Measurements from ENCODE around the gene ADORA2A. TPM values are rescaled to one million over a fixed set of nuclear protein-coding genes. Genes with fewer than 3 reads are reported as not detected.

The ADORA2A gene
- polyA plus RNA-seq (2013, experiment 1 of 4), result 2.1 TPM
- polyA plus RNA-seq (2013, experiment 2 of 4), result 2.7 TPM
- 2.4 TPM for polyA plus RNA-seq (2013, experiment 3 of 4)
- 2.1 TPM for polyA plus RNA-seq (2013, experiment 4 of 4)

- Histone ChIP-seq H3K4me3 (ENCODE audit: insufficient read depth, low read depth, low read length) (no peak within 1 kb of the TSS), H3K27me3 (ENCODE audit: control insufficient read depth, insufficient read depth, low read length, poor library complexity, severe bottlenecking) (peaks cover 35% of the 10 kb centered on the region), H3K27ac (ENCODE audit: insufficient read depth, low read depth, low read length, poor library complexity, severe bottlenecking) (no peak within 1 kb of the TSS), H3K9me3 (ENCODE audit: control insufficient read depth, low read length) (no peaks in the 10 kb centered on the region), H3K4me1 (ENCODE audit: control insufficient read depth, insufficient read depth, low read length) (peaks cover 20% of the 10 kb centered on the region), H3K36me3 (ENCODE audit: control insufficient read depth, insufficient read depth, low read length) (no peaks in the 10 kb centered on the region)
- 91 to 93% methylated on average over 22 of the region's 22 CpGs for WGBS, 2 experiments
Observed at GRCh38 chr22:24427500-24428164, at the start of gene ADORA2A. Gene ADORA2A (plus strand): TSS chr22:24427599. CDS start chr22:24433405, 5,806 bp downstream.

GRCh38 chr22:24379536-24379935, 47.9 kb upstream of the ADORA2A start:
- no peak overlapping the region for H3K4me3 ChIP-seq (ENCODE audit: insufficient read depth, low read depth, low read length)
- H3K27ac ChIP-seq (ENCODE audit: insufficient read depth, low read depth, low read length, poor library complexity, severe bottlenecking), result no peak overlapping the region
- H3K9me3 ChIP-seq (ENCODE audit: control insufficient read depth, low read length), result no peaks in the 10 kb centered on the region
- WGBS, 2 experiments, result 93 to 98% methylated on average over 2 of the region's 2 CpGs
- no peaks in the 10 kb centered on the region for H3K4me1 ChIP-seq (ENCODE audit: control insufficient read depth, insufficient read depth, low read length)
- no peaks in the 10 kb centered on the region for H3K27me3 ChIP-seq (ENCODE audit: control insufficient read depth, insufficient read depth, low read length, poor library complexity, severe bottlenecking)
- H3K36me3 ChIP-seq (ENCODE audit: control insufficient read depth, insufficient read depth, low read length), result peaks cover 15% of the 10 kb centered on the region

GRCh38 chr22:24380220-24380904, 47.0 kb upstream of the ADORA2A start:
- WGBS, 2 experiments, result 93 to 96% methylated on average over 7 of the region's 7 CpGs
- Histone ChIP-seq H3K27ac (ENCODE audit: insufficient read depth, low read depth, low read length, poor library complexity, severe bottlenecking) (no peak overlapping the region), H3K4me3 (ENCODE audit: insufficient read depth, low read depth, low read length) (no peak overlapping the region), H3K9me3 (ENCODE audit: control insufficient read depth, low read length) (no peaks in the 10 kb centered on the region), H3K27me3 (ENCODE audit: control insufficient read depth, insufficient read depth, low read length, poor library complexity, severe bottlenecking) (no peaks in the 10 kb centered on the region), H3K36me3 (ENCODE audit: control insufficient read depth, insufficient read depth, low read length) (peaks cover 12% of the 10 kb centered on the region), H3K4me1 (ENCODE audit: control insufficient read depth, insufficient read depth, low read length) (no peaks in the 10 kb centered on the region)

GRCh38 chr22:24380905-24381230, 46.5 kb upstream of the ADORA2A start:
- no peak overlapping the region for H3K4me3 ChIP-seq (ENCODE audit: insufficient read depth, low read depth, low read length)
- H3K27ac ChIP-seq (ENCODE audit: insufficient read depth, low read depth, low read length, poor library complexity, severe bottlenecking), result no peak overlapping the region
- no peaks in the 10 kb centered on the region for H3K4me1 ChIP-seq (ENCODE audit: control insufficient read depth, insufficient read depth, low read length)
- 88 to 100% methylated on average over 1 of the region's 1 CpG for WGBS, 2 experiments
- no peaks in the 10 kb centered on the region for H3K9me3 ChIP-seq (ENCODE audit: control insufficient read depth, low read length)
- peaks cover 7% of the 10 kb centered on the region for H3K36me3 ChIP-seq (ENCODE audit: control insufficient read depth, insufficient read depth, low read length)
- no peaks in the 10 kb centered on the region for H3K27me3 ChIP-seq (ENCODE audit: control insufficient read depth, insufficient read depth, low read length, poor library complexity, severe bottlenecking)

GRCh38 chr22:24383061-24383460, 44.3 kb upstream of the ADORA2A start:
- Histone ChIP-seq H3K9me3 (ENCODE audit: control insufficient read depth, low read length) (no peaks in the 10 kb centered on the region), H3K36me3 (ENCODE audit: control insufficient read depth, insufficient read depth, low read length) (peaks cover 4% of the 10 kb centered on the region), H3K4me1 (ENCODE audit: control insufficient read depth, insufficient read depth, low read length) (no peaks in the 10 kb centered on the region), H3K27ac (ENCODE audit: insufficient read depth, low read depth, low read length, poor library complexity, severe bottlenecking) (no peak overlapping the region), H3K4me3 (ENCODE audit: insufficient read depth, low read depth, low read length) (no peak overlapping the region), H3K27me3 (ENCODE audit: control insufficient read depth, insufficient read depth, low read length, poor library complexity, severe bottlenecking) (no peaks in the 10 kb centered on the region)
- 94 to 95% methylated on average over 2 of the region's 2 CpGs for whole genome bisulfite sequencing, 2 experiments

GRCh38 chr22:24384131-24384530, 43.3 kb upstream of the ADORA2A start:
- Histone ChIP-seq H3K36me3 (ENCODE audit: control insufficient read depth, insufficient read depth, low read length) (no peaks in the 10 kb centered on the region), H3K9me3 (ENCODE audit: control insufficient read depth, low read length) (no peaks in the 10 kb centered on the region), H3K4me3 (ENCODE audit: insufficient read depth, low read depth, low read length) (no peak overlapping the region), H3K27ac (ENCODE audit: insufficient read depth, low read depth, low read length, poor library complexity, severe bottlenecking) (no peak overlapping the region), H3K4me1 (ENCODE audit: control insufficient read depth, insufficient read depth, low read length) (no peaks in the 10 kb centered on the region), H3K27me3 (ENCODE audit: control insufficient read depth, insufficient read depth, low read length, poor library complexity, severe bottlenecking) (no peaks in the 10 kb centered on the region)
- WGBS, 2 experiments, result 93 to 97% methylated on average over 1 of the region's 1 CpG

GRCh38 chr22:24386937-24387471, 40.4 kb upstream of the ADORA2A start:
- H3K36me3 ChIP-seq (ENCODE audit: control insufficient read depth, insufficient read depth, low read length), result no peaks in the 10 kb centered on the region
- H3K9me3 ChIP-seq (ENCODE audit: control insufficient read depth, low read length), result no peaks in the 10 kb centered on the region
- H3K27ac ChIP-seq (ENCODE audit: insufficient read depth, low read depth, low read length, poor library complexity, severe bottlenecking), result no peak overlapping the region
- H3K4me1 ChIP-seq (ENCODE audit: control insufficient read depth, insufficient read depth, low read length), result no peaks in the 10 kb centered on the region
- H3K27me3 ChIP-seq (ENCODE audit: control insufficient read depth, insufficient read depth, low read length, poor library complexity, severe bottlenecking), result no peaks in the 10 kb centered on the region
- H3K4me3 ChIP-seq (ENCODE audit: insufficient read depth, low read depth, low read length), result no peak overlapping the region
- WGBS, 2 experiments, result 100% methylated on average over 1 to 2 of the region's 2 CpGs

- H3K9me3 ChIP-seq (ENCODE audit: control insufficient read depth, low read length), result no peaks in the 10 kb centered on the region
- no peaks in the 10 kb centered on the region for H3K4me1 ChIP-seq (ENCODE audit: control insufficient read depth, insufficient read depth, low read length)
- 89 to 91% methylated on average over 1 of the region's 1 CpG for WGBS, 2 experiments
- H3K4me3 ChIP-seq (ENCODE audit: insufficient read depth, low read depth, low read length), result no peak overlapping the region
- no peak overlapping the region for H3K27ac ChIP-seq (ENCODE audit: insufficient read depth, low read depth, low read length, poor library complexity, severe bottlenecking)
- H3K36me3 ChIP-seq (ENCODE audit: control insufficient read depth, insufficient read depth, low read length), result no peaks in the 10 kb centered on the region
- no peaks in the 10 kb centered on the region for H3K27me3 ChIP-seq (ENCODE audit: control insufficient read depth, insufficient read depth, low read length, poor library complexity, severe bottlenecking)
Observed at GRCh38 chr22:24389680-24390079, 37.7 kb upstream of the ADORA2A start.

- H3K4me3 ChIP-seq (ENCODE audit: insufficient read depth, low read depth, low read length), result no peak overlapping the region
- no peaks in the 10 kb centered on the region for H3K27me3 ChIP-seq (ENCODE audit: control insufficient read depth, insufficient read depth, low read length, poor library complexity, severe bottlenecking)
- no peaks in the 10 kb centered on the region for H3K9me3 ChIP-seq (ENCODE audit: control insufficient read depth, low read length)
- H3K4me1 ChIP-seq (ENCODE audit: control insufficient read depth, insufficient read depth, low read length), result no peaks in the 10 kb centered on the region
- WGBS, 2 experiments, result 100% methylated on average over 1 of the region's 2 CpGs; no CpG with 5 or more reads in 1 of the 2 experiments
- no peak overlapping the region for H3K27ac ChIP-seq (ENCODE audit: insufficient read depth, low read depth, low read length, poor library complexity, severe bottlenecking)
- no peaks in the 10 kb centered on the region for H3K36me3 ChIP-seq (ENCODE audit: control insufficient read depth, insufficient read depth, low read length)
Observed at GRCh38 chr22:24390156-24390555, 37.2 kb upstream of the ADORA2A start.

- H3K4me3 ChIP-seq (ENCODE audit: insufficient read depth, low read depth, low read length), result no peak overlapping the region
- WGBS, 2 experiments, result 96 to 97% methylated on average over 7 of the region's 7 CpGs
- no peaks in the 10 kb centered on the region for H3K36me3 ChIP-seq (ENCODE audit: control insufficient read depth, insufficient read depth, low read length)
- H3K4me1 ChIP-seq (ENCODE audit: control insufficient read depth, insufficient read depth, low read length), result no peaks in the 10 kb centered on the region
- no peaks in the 10 kb centered on the region for H3K9me3 ChIP-seq (ENCODE audit: control insufficient read depth, low read length)
- no peaks in the 10 kb centered on the region for H3K27me3 ChIP-seq (ENCODE audit: control insufficient read depth, insufficient read depth, low read length, poor library complexity, severe bottlenecking)
- no peak overlapping the region for H3K27ac ChIP-seq (ENCODE audit: insufficient read depth, low read depth, low read length, poor library complexity, severe bottlenecking)
Observed at GRCh38 chr22:24390576-24390975, 36.8 kb upstream of the ADORA2A start.

All from ectodermal cell (in vitro differentiated cells).